ACC112 (cell line): ENCODE results near the gene RIMBP2.

Experiments
- H2AFZ ChIP-seq: fragments of 200-600 bp; sonication (generic); one replicate; pipeline ENCODE4 v1.6.0; 2017; ENCODE audit warnings: antibody characterized with exemption, low read length; ENCODE audit not compliant: unreplicated experiment
- H3K27ac ChIP-seq: fragments of 200-600 bp; sonication (generic); 2 replicates; pipeline ENCODE4 v1.5.1; 2014; ENCODE audit warnings: low read depth, mild to moderate bottlenecking, antibody characterized with exemption, low read length, moderate library complexity
- H3K27me3 ChIP-seq: fragments of 200-600 bp; sonication (generic); 2 replicates; pipeline ENCODE4 v1.6.1; 2014; ENCODE audit warnings: mild to moderate bottlenecking, antibody characterized with exemption, low read length, moderate library complexity, mixed read lengths; ENCODE audit not compliant: insufficient read depth
- H3K36me3 ChIP-seq: fragments of 200-600 bp; sonication (generic); 2 replicates; pipeline ENCODE4 v1.6.1; 2016; ENCODE audit warnings: mild to moderate bottlenecking, antibody characterized with exemption, low read length, moderate library complexity, mixed read lengths; ENCODE audit not compliant: insufficient read depth
- H3K4me1 ChIP-seq: fragments of 200-600 bp; sonication (generic); one replicate; pipeline ENCODE4 v1.6.1; 2016; ENCODE audit warnings: low read length, mixed read lengths; ENCODE audit not compliant: insufficient read depth, unreplicated experiment, control insufficient read depth
- H3K4me3 ChIP-seq: fragments of 200-600 bp; sonication (generic); 2 replicates; pipeline ENCODE4 v1.5.1; 2014; ENCODE audit warnings: mild to moderate bottlenecking, low read depth, low read length
- H3K79me2 ChIP-seq: fragments of 200-600 bp; sonication (generic); one replicate; pipeline ENCODE4 v1.6.0; 2016; ENCODE audit warnings: low read length; ENCODE audit not compliant: control insufficient read depth, unreplicated experiment, insufficient read depth

RIMBP2 gene

GRCh38 chr12:130677957-130678558 lies 38.0 kb downstream of the RIMBP2 start:
- H3K27ac ChIP-seq: no peak overlapping the region
- no peak overlapping the region for H3K4me3 ChIP-seq
- H3K4me1 ChIP-seq: no peaks in the 10 kb centered on the region
- H2AFZ ChIP-seq: no peak overlapping the region
- H3K27me3 ChIP-seq: no peaks in the 10 kb centered on the region
- no peaks in the 10 kb centered on the region for H3K79me2 ChIP-seq
- no peaks in the 10 kb centered on the region for H3K36me3 ChIP-seq

- no peaks in the 10 kb centered on the region for H3K36me3 ChIP-seq
- H3K4me3 ChIP-seq: no peak overlapping the region
- no peaks in the 10 kb centered on the region for H3K79me2 ChIP-seq
- no peak overlapping the region for H3K27ac ChIP-seq
- no peaks in the 10 kb centered on the region for H3K4me1 ChIP-seq
- no peak overlapping the region for H2AFZ ChIP-seq
- no peaks in the 10 kb centered on the region for H3K27me3 ChIP-seq
Observed at GRCh38 chr12:130675791-130676190, 40.3 kb downstream of the RIMBP2 start.

- no peaks in the 10 kb centered on the region for H3K27me3 ChIP-seq
Observed at GRCh38 chr12:130675121-130675520, 41.0 kb downstream of the RIMBP2 start.

GRCh38 chr12:130674676-130675075 lies 41.4 kb downstream of the RIMBP2 start:
- Histone ChIP-seq H3K27me3 (no peaks in the 10 kb centered on the region), H3K27ac (no peak overlapping the region), H3K4me3 (no peak overlapping the region), H3K4me1 (no peaks in the 10 kb centered on the region), H3K36me3 (no peaks in the 10 kb centered on the region), H3K79me2 (no peaks in the 10 kb centered on the region), H2AFZ (no peak overlapping the region)

More at GRCh38 chr12:130675121-130675520, 41.0 kb downstream of the RIMBP2 start:
- no peaks in the 10 kb centered on the region for H3K4me1 ChIP-seq
- no peak overlapping the region for H2AFZ ChIP-seq
- no peak overlapping the region for H3K27ac ChIP-seq
- no peaks in the 10 kb centered on the region for H3K36me3 ChIP-seq
- no peak overlapping the region for H3K4me3 ChIP-seq
- H3K79me2 ChIP-seq: no peaks in the 10 kb centered on the region

- Histone ChIP-seq H3K27ac (no peak overlapping the region), H3K27me3 (no peaks in the 10 kb centered on the region), H2AFZ (no peak overlapping the region), H3K79me2 (no peaks in the 10 kb centered on the region), H3K36me3 (no peaks in the 10 kb centered on the region), H3K4me1 (no peaks in the 10 kb centered on the region), H3K4me3 (no peak overlapping the region)
Observed at GRCh38 chr12:130673036-130673705, 42.9 kb downstream of the RIMBP2 start.

GRCh38 chr12:130672089-130672820 lies 43.8 kb downstream of the RIMBP2 start:
- Histone ChIP-seq H2AFZ (no peak overlapping the region), H3K4me3 (no peak overlapping the region), H3K36me3 (no peaks in the 10 kb centered on the region), H3K27ac (no peak overlapping the region), H3K27me3 (no peaks in the 10 kb centered on the region), H3K79me2 (no peaks in the 10 kb centered on the region), H3K4me1 (no peaks in the 10 kb centered on the region)

GRCh38 chr12:130671556-130671955 lies 44.5 kb downstream of the RIMBP2 start:
- Histone ChIP-seq H3K79me2 (no peaks in the 10 kb centered on the region), H3K27me3 (no peaks in the 10 kb centered on the region), H3K4me1 (no peaks in the 10 kb centered on the region), H3K36me3 (no peaks in the 10 kb centered on the region), H2AFZ (no peak overlapping the region), H3K4me3 (no peak overlapping the region), H3K27ac (no peak overlapping the region)

- Histone ChIP-seq H3K36me3 (no peaks in the 10 kb centered on the region), H3K27me3 (no peaks in the 10 kb centered on the region), H2AFZ (no peak overlapping the region), H3K4me1 (no peaks in the 10 kb centered on the region), H3K79me2 (no peaks in the 10 kb centered on the region), H3K27ac (no peak overlapping the region), H3K4me3 (no peak overlapping the region)
Observed at GRCh38 chr12:130669797-130670196, 46.3 kb downstream of the RIMBP2 start.

GRCh38 chr12:130669205-130669557 lies 46.9 kb downstream of the RIMBP2 start:
- H3K27ac ChIP-seq: no peak overlapping the region
- H3K4me3 ChIP-seq: no peak overlapping the region
- no peaks in the 10 kb centered on the region for H3K36me3 ChIP-seq
- no peak overlapping the region for H2AFZ ChIP-seq
- no peaks in the 10 kb centered on the region for H3K27me3 ChIP-seq
- H3K79me2 ChIP-seq: no peaks in the 10 kb centered on the region
- H3K4me1 ChIP-seq: no peaks in the 10 kb centered on the region

GRCh38 chr12:130668286-130669204 lies 47.6 kb downstream of the RIMBP2 start:
- Histone ChIP-seq H3K4me1 (no peaks in the 10 kb centered on the region), H2AFZ (no peak overlapping the region)

More at GRCh38 chr12:130668286-130669204, 47.6 kb downstream of the RIMBP2 start:
- no peak overlapping the region for H3K27ac ChIP-seq
- H3K79me2 ChIP-seq: no peaks in the 10 kb centered on the region
- H3K27me3 ChIP-seq: no peaks in the 10 kb centered on the region
- no peak overlapping the region for H3K4me3 ChIP-seq
- no peaks in the 10 kb centered on the region for H3K36me3 ChIP-seq
